PFSK-1 (cell line): ENCODE results near the gene MRPL27.

Source experiments
- FOXP2 ChIP-seq: optimal IDR thresholded peaks from 2 replicates; pipeline ENCODE3; 2011; ENCODE audit warnings: borderline replicate concordance, control low read depth, inconsistent platforms; ENCODE audit not compliant: insufficient read depth; ENCODE audit errors: extremely low read length, extremely low read depth
- POLR2AphosphoS5 ChIP-seq: IDR thresholded peaks from 2 replicates; pipeline ENCODE4 v1.6.1; 2012; ENCODE audit warnings: low read depth, mild to moderate bottlenecking, control low read depth, low read length, moderate library complexity
- REST ChIP-seq, 2 experiments: IDR thresholded peaks; 2 replicates each; pipeline versions ENCODE4 v1.6.1 to v1.8.0; 2011 to 2012; ENCODE audit warnings: low read depth in 2 of 2, low read length in 2 of 2, control low read depth in 1 of 2, inconsistent platforms in 1 of 2, mild to moderate bottlenecking in 1 of 2, moderate library complexity in 1 of 2; ENCODE audit not compliant: insufficient read depth in 1 of 2
- SIN3A ChIP-seq: IDR thresholded peaks from 2 replicates; pipeline ENCODE4 v1.6.1; 2012; ENCODE audit warnings: mild to moderate bottlenecking, low read length, moderate library complexity, borderline replicate concordance; ENCODE audit not compliant: insufficient read depth
- TAF1 ChIP-seq: IDR thresholded peaks from 2 replicates; pipeline ENCODE4 v1.6.1; 2012; ENCODE audit warnings: low read length, control low read depth, borderline replicate concordance; ENCODE audit not compliant: insufficient read depth

MRPL27 gene

GRCh38 chr17:50354776-50355175, 18.2 kb downstream of the MRPL27 start:
- TF ChIP-seq REST (IDR thresholded peaks at IDR 0.05; ENCODE audit: insufficient read depth in 1 of 2, low read depth in 2 of 2, low read length in 2 of 2) (no peak), POLR2AphosphoS5 (no peak), TAF1 (no peak), FOXP2 (no peak), SIN3A (no peak)

- no peak for TF ChIP-seq SIN3A
These were observed 18.8 kb downstream of the MRPL27 start for GRCh38 chr17:50354198-50354597.

GRCh38 chr17:50353600-50354195, 19.3 kb downstream of the MRPL27 start:
- TF ChIP-seq FOXP2, result no peak
- TF ChIP-seq REST (IDR thresholded peaks at IDR 0.05; ENCODE audit: insufficient read depth in 1 of 2, low read depth in 2 of 2, low read length in 2 of 2), result no peak
- TF ChIP-seq POLR2AphosphoS5, result no peak
- TF ChIP-seq TAF1, result no peak
- no peak for TF ChIP-seq SIN3A

GRCh38 chr17:50352693-50353599, 20.0 kb downstream of the MRPL27 start:
- TF ChIP-seq REST (IDR thresholded peaks at IDR 0.05; ENCODE audit: insufficient read depth in 1 of 2, low read depth in 2 of 2, low read length in 2 of 2), result no peak
- TF ChIP-seq SIN3A, result no peak
- no peak for TF ChIP-seq POLR2AphosphoS5
- no peak for TF ChIP-seq FOXP2
- no peak for TF ChIP-seq TAF1

GRCh38 chr17:50352072-50352692, 20.8 kb downstream of the MRPL27 start:
- TF ChIP-seq SIN3A, result no peak

GRCh38 chr17:50350733-50351132, 22.3 kb downstream of the MRPL27 start:
- TF ChIP-seq SIN3A, result no peak
- TF ChIP-seq FOXP2, result no peak
- TF ChIP-seq TAF1, result no peak
- TF ChIP-seq POLR2AphosphoS5, result no peak
- no peak for TF ChIP-seq REST (IDR thresholded peaks at IDR 0.05; ENCODE audit: insufficient read depth in 1 of 2, low read depth in 2 of 2, low read length in 2 of 2)
